OCI-LY1 (cell line): ENCODE data around the gene SMARCAL1.

Source experiments
- H2AFZ ChIP-seq: fragments of 200-600 bp; sonication (generic), shearing (Covaris generic); 2 replicates; pipeline ENCODE4 v1.6.0; 2014; ENCODE audit warnings: antibody characterized with exemption, mild to moderate bottlenecking, low read length
- H3F3A ChIP-seq: fragments of 200-600 bp; sonication (generic), shearing (Covaris generic); 2 replicates; pipeline ENCODE4 v1.6.0; 2014; ENCODE audit warnings: mild to moderate bottlenecking, antibody characterized with exemption, low read length, moderate library complexity; ENCODE audit not compliant: insufficient read depth
- H3K27ac ChIP-seq: fragments of 200-600 bp; sonication (generic); 2 replicates; pipeline ENCODE4 v1.5.1; 2014; ENCODE audit warnings: low read length, mixed run types, mild to moderate bottlenecking, low read depth; ENCODE audit not compliant: poor library complexity, severe bottlenecking
- H3K27me3 ChIP-seq: fragments of 200-600 bp; sonication (generic); 2 replicates; pipeline ENCODE4 v1.6.0; 2014; ENCODE audit warnings: antibody characterized with exemption, mild to moderate bottlenecking, low read length, moderate library complexity; ENCODE audit not compliant: insufficient read depth
- H3K36me3 ChIP-seq: fragments of 200-600 bp; sonication (generic); 2 replicates; pipeline ENCODE4 v1.6.1; 2014; ENCODE audit warnings: mild to moderate bottlenecking, antibody characterized with exemption, low read length, moderate library complexity, mixed read lengths; ENCODE audit not compliant: insufficient read depth
- H3K4me1 ChIP-seq: fragments of 200-600 bp; sonication (generic); 2 replicates; pipeline ENCODE4 v1.5.1; 2014; ENCODE audit warnings: mild to moderate bottlenecking, low read length, moderate library complexity; ENCODE audit not compliant: insufficient read depth, severe bottlenecking
- H3K4me2 ChIP-seq: fragments of 200-600 bp; sonication (generic), shearing (Covaris generic); 2 replicates; pipeline ENCODE4 v1.6.1; 2014; ENCODE audit warnings: low read length
- H3K4me3 ChIP-seq: fragments of 200-600 bp; sonication (generic); 2 replicates; pipeline ENCODE4 v1.5.1; 2014; ENCODE audit warnings: low read length, low read depth, mild to moderate bottlenecking, mixed read lengths; ENCODE audit not compliant: poor library complexity, severe bottlenecking
- H3K79me2 ChIP-seq: fragments of 200-600 bp; shearing (Covaris generic); 2 replicates; pipeline ENCODE4 v1.6.1; 2016; ENCODE audit warnings: mixed run types, low read length, mixed read lengths; ENCODE audit not compliant: insufficient read depth
- H3K9ac ChIP-seq: fragments of 200-600 bp; sonication (generic), shearing (Covaris generic); 2 replicates; pipeline ENCODE4 v1.6.1; 2014; ENCODE audit warnings: mild to moderate bottlenecking, low read length, mixed read lengths
- H3K9me2 ChIP-seq: fragments of 200-600 bp; sonication (generic), shearing (Covaris generic); 2 replicates; pipeline ENCODE4 v1.6.1; 2014; ENCODE audit warnings: low read depth, mild to moderate bottlenecking, low read length, mixed read lengths
- H3K9me3 ChIP-seq: fragments of 200-600 bp; shearing (Covaris generic); 2 replicates; pipeline ENCODE4 v1.6.1; 2014; ENCODE audit warnings: low read length, mixed read lengths
- H4K20me1 ChIP-seq: fragments of 200-600 bp; sonication (generic), shearing (Covaris generic); 2 replicates; pipeline ENCODE4 v1.6.0; 2016; ENCODE audit warnings: mild to moderate bottlenecking, low read length; ENCODE audit not compliant: insufficient read depth
- CTCF ChIP-seq: fragments of 200-600 bp; sonication (generic), shearing (Covaris generic); IDR thresholded peaks from 2 replicates; pipeline ENCODE4 v1.5.1; 2017; ENCODE audit warnings: mild to moderate bottlenecking, antibody characterized with exemption, low read length, moderate library complexity, mixed read lengths
- EZH2 ChIP-seq: fragments of 200-600 bp; sonication (generic), shearing (Covaris generic); IDR thresholded peaks from 2 replicates; pipeline ENCODE4 v1.8.0; 2017; ENCODE audit warnings: borderline replicate concordance, mixed run types, mild to moderate bottlenecking, antibody characterized with exemption, low read length, moderate library complexity, mixed read lengths

SMARCAL1 gene

GRCh38 chr2:216365518-216365917 is 46.8 kb upstream of the SMARCAL1 start:
- Histone ChIP-seq H3K36me3 (no peaks in the 10 kb centered on the region), H3K9me2 (no peaks in the 10 kb centered on the region), H4K20me1 (no peaks in the 10 kb centered on the region), H3K4me3 (no peak overlapping the region), H3K9me3 (no peaks in the 10 kb centered on the region), H3F3A (no peaks in the 10 kb centered on the region), H3K27me3 (no peaks in the 10 kb centered on the region), H3K27ac (no peak overlapping the region), H2AFZ (no peak overlapping the region), H3K4me1 (no peaks in the 10 kb centered on the region), H3K4me2 (no peak overlapping the region), H3K9ac (no peak overlapping the region), H3K79me2 (no peaks in the 10 kb centered on the region)
- TF ChIP-seq EZH2 (no peak), CTCF (no peak)

GRCh38 chr2:216366777-216367471 is 45.4 kb upstream of the SMARCAL1 start:
- no peaks in the 10 kb centered on the region for H3F3A ChIP-seq
- no peak overlapping the region for H3K9ac ChIP-seq
- H3K4me2 ChIP-seq = no peak overlapping the region
- H3K9me3 ChIP-seq = no peaks in the 10 kb centered on the region
- H3K27ac ChIP-seq = no peak overlapping the region
- H3K36me3 ChIP-seq = no peaks in the 10 kb centered on the region
- no peaks in the 10 kb centered on the region for H3K27me3 ChIP-seq
- H3K79me2 ChIP-seq = no peaks in the 10 kb centered on the region
- H4K20me1 ChIP-seq = no peaks in the 10 kb centered on the region
- H3K9me2 ChIP-seq = no peaks in the 10 kb centered on the region
- H2AFZ ChIP-seq = no peak overlapping the region
- no peak overlapping the region for H3K4me3 ChIP-seq
- no peaks in the 10 kb centered on the region for H3K4me1 ChIP-seq
- no peak for TF ChIP-seq EZH2
- TF ChIP-seq CTCF = no peak

- Histone ChIP-seq H3K9ac (no peak overlapping the region), H4K20me1 (no peaks in the 10 kb centered on the region), H3K79me2 (no peaks in the 10 kb centered on the region), H3K36me3 (no peaks in the 10 kb centered on the region), H3K27ac (no peak overlapping the region), H3K4me1 (no peaks in the 10 kb centered on the region), H3F3A (no peaks in the 10 kb centered on the region), H3K4me2 (no peak overlapping the region), H3K9me3 (no peaks in the 10 kb centered on the region), H3K4me3 (no peak overlapping the region), H3K27me3 (no peaks in the 10 kb centered on the region), H3K9me2 (no peaks in the 10 kb centered on the region), H2AFZ (no peak overlapping the region)
- TF ChIP-seq EZH2 = no peak
- TF ChIP-seq CTCF = no peak
Measured at GRCh38 chr2:216369821-216370220, 42.5 kb upstream of the SMARCAL1 start.
